ENCODE results near the gene PIRT. TPM values are rescaled to one million over a fixed set of nuclear protein-coding genes. Genes with fewer than 3 reads are reported as not detected.

Gene PIRT
- total and polyA plus RNA-seq, 5 donors = 0.02 to 0.11 TPM; not detected in 3

DNA sequence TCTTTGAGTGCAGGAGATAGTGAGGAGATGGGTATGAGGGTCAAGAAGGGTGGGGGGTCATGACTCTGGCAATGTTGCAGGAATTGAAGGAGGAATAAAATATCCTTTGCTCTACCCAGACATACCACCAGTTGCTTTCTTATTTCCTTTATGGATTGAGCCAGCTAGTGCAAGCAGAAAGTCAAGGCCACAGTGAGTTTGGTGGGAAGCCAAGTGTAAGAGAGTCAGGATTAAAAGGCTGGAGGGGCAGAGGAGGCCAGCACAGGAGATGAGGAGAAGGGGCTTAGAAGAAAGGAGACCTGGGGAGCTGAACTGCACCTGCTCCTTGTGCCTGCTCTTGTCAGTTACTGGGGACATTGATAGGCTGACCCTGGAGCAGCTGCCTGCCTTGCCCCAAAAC is 16.1 kb downstream of the PIRT start:
- intact Hi-C loops (cut with DNase I) = no loop called here
- Histone ChIP-seq H3K27ac (ENCODE audit: low read length) (no peak overlapping the region), H3K4me3 (ENCODE audit: low read length) (no peak overlapping the region), H3K27me3 (ENCODE audit: control insufficient read depth, insufficient read depth) (no peaks in the 10 kb centered on the region), H3K9me3 (ENCODE audit: control insufficient read depth, low read length) (no peaks in the 10 kb centered on the region), H3K4me1 (ENCODE audit: control insufficient read depth, insufficient read depth, low read length) (no peaks in the 10 kb centered on the region)
- ATAC-seq (no peak), DNase-seq (no peak)

DNA sequence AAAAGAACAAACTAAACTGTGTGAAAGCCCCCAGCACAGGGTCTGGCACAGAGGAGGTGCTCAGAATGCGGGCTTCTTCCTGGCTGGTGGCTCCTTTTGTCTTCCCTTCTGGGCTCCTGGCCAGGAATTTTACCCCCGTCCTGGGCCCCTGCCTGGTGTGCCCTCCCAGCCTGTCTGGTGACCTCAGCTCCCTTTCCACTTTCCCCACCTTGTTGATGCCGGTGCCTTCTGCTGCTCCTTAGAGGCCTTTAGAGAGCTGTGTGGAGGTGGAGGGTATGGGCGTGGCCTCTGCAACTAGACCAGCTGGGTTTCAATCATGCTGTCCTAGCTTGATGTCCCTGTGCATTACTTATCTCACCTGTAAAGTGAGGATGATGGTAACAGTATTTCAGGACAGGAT is 16.8 kb downstream of the PIRT start:
- no peaks in the 10 kb centered on the region for H3K9me3 ChIP-seq (ENCODE audit: control insufficient read depth, low read length)
- WGBS = 50% methylated on average over 4 of the region's 4 CpGs
- H3K27me3 ChIP-seq (ENCODE audit: control insufficient read depth, insufficient read depth) = no peaks in the 10 kb centered on the region
- no peaks in the 10 kb centered on the region for H3K4me1 ChIP-seq (ENCODE audit: control insufficient read depth, insufficient read depth, low read length)
- no peak overlapping the region for H3K27ac ChIP-seq (ENCODE audit: low read length)
- ATAC-seq (no peak), DNase-seq (no peak)
- H3K4me3 ChIP-seq (ENCODE audit: low read length) = no peak overlapping the region
- intact Hi-C loops (cut with DNase I) = no loop called here

DNA sequence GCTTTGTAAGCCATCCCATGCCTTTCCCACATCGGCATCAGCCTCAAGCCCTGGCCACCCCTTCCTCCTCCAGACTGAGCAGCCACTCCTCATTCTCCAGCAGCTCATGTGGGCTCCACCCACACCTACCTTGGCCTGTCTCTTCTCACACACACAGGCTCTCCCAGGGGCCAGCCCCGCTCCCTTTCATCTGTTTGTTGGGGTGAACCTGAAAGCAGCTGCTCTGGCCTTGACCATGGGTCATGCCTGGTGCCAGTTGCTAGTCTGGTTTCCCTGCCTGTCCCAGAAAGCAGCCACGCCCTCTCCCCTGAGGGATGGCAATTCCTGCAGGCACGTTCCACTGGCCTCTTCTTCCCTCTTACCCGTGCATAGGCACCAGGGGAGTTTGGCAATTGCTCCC is 22.6 kb downstream of the PIRT start:
- Histone ChIP-seq H3K4me3 (ENCODE audit: low read length) (no peak overlapping the region), H3K4me1 (ENCODE audit: control insufficient read depth, insufficient read depth, low read length) (no peaks in the 10 kb centered on the region), H3K9me3 (ENCODE audit: control insufficient read depth, low read length) (no peaks in the 10 kb centered on the region), H3K27ac (ENCODE audit: low read length) (no peak overlapping the region), H3K27me3 (ENCODE audit: control insufficient read depth, insufficient read depth) (no peaks in the 10 kb centered on the region)
- WGBS = 72% methylated on average over 5 of the region's 5 CpGs
- ATAC-seq = peak in 1 of 2 donors; percentile 22
- DNase-seq = no peak
- intact Hi-C loops (cut with DNase I) = no loop called here

DNA sequence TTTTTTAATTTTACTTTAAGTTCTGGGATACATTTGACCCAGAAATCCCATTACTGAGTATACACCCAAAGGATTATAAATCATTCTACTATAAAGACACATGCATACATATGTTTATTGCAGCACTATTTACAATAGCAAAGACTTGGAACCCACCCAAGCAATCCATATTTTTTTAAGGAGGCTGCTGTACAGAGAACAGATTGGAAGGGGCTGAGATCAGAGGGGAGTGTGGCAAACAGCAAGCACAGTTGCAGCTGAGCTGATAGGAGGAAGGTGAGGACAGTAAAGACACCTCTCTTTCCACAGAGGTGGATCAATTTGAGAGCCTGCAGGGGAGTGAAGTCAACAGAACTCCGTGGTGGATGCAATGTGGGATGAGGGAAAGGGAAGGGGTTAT is 23.8 kb downstream of the PIRT start:
- no peak for DNase-seq
- intact Hi-C loops (cut with DNase I) = no loop called here
- Histone ChIP-seq H3K4me3 (ENCODE audit: low read length) (no peak overlapping the region), H3K27ac (ENCODE audit: low read length) (no peak overlapping the region), H3K9me3 (ENCODE audit: control insufficient read depth, low read length) (no peaks in the 10 kb centered on the region), H3K4me1 (ENCODE audit: control insufficient read depth, insufficient read depth, low read length) (no peaks in the 10 kb centered on the region), H3K27me3 (ENCODE audit: control insufficient read depth, insufficient read depth) (no peaks in the 10 kb centered on the region)
- 48% methylated on average over 1 of the region's 1 CpG for WGBS
- no peak for ATAC-seq

DNA sequence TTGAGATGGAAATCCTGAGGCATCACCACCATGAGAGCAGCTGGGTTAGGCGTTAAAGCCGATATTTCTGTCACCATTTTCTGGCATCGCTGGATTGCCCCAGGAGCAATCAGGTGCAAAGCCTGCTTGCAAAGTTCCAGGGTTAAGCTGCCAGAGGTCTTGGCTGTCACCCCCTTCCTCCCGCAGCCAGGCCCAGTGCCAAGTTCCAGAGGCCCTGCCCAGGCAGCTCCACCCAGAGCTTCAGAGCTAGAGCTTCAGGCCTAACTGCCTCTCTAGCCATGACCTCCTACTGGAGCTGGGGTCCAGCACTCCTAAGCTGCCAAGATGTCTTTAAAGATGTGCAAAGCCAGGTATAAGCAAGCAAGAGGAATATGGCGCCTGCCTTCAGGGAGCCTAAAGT is 25.2 kb downstream of the PIRT start:
- 50% methylated on average over 5 of the region's 5 CpGs for WGBS
- Histone ChIP-seq H3K4me1 (ENCODE audit: control insufficient read depth, insufficient read depth, low read length) (no peaks in the 10 kb centered on the region), H3K4me3 (ENCODE audit: low read length) (no peak overlapping the region), H3K27me3 (ENCODE audit: control insufficient read depth, insufficient read depth) (no peaks in the 10 kb centered on the region), H3K27ac (ENCODE audit: low read length) (no peak overlapping the region), H3K9me3 (ENCODE audit: control insufficient read depth, low read length) (no peaks in the 10 kb centered on the region)
- ATAC-seq = peak; percentile 63 to 65
- DNase-seq = peak; percentile 31 to 74 (median 55)
- intact Hi-C loops (cut with DNase I) = no loop called here

DNA sequence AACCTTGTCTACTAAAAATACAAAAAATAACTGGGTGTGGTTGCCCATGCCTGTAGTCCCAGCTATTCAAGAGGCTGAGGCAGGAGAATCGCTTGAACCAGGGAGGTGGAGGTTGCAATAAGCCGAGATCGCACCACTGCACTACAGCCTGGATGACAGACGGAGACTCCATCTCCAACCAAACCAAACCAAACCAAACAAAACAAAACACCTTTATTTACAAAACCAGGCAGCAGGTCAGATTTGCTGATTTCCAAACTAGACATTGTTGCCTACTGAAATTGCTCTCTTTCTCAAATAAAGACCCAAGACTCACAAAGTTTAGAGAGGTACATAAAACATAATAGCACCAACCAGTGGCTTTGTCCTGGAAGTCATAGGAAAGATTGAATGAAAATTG is 28.3 kb downstream of the PIRT start:
- no peaks in the 10 kb centered on the region for H3K4me1 ChIP-seq (ENCODE audit: control insufficient read depth, insufficient read depth, low read length)
- H3K4me3 ChIP-seq (ENCODE audit: low read length) = no peak overlapping the region
- ATAC-seq = no peak
- H3K27me3 ChIP-seq (ENCODE audit: control insufficient read depth, insufficient read depth) = no peaks in the 10 kb centered on the region
- H3K27ac ChIP-seq (ENCODE audit: low read length) = no peak overlapping the region
- WGBS = 95% methylated on average over 4 of the region's 4 CpGs
- DNase-seq = no peak
- H3K9me3 ChIP-seq (ENCODE audit: control insufficient read depth, low read length) = no peaks in the 10 kb centered on the region
- intact Hi-C loops (cut with DNase I) = no loop called here

DNA sequence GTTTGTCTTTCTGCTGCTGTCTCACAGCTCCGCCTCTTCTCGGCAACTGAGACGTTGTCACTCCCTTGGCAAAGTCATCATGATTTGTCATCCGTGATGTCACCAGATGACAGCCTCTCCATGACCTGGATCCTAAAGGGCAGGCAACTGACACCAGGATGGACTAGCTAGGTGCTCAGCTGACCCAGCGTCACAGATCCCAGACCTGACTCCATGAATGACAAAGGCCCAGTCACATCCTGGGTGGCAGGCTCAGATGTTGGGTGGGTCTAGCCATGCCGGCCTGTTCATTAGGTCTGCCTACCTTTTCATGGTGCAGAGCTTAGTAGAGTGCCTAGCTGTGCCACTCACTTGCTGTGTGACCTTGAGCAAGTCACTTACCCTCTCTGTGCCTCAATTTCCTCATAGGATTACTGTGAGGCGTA is 30.2 kb downstream of the PIRT start:
- Histone ChIP-seq H3K27me3 (ENCODE audit: control insufficient read depth, insufficient read depth) (no peaks in the 10 kb centered on the region), H3K4me3 (ENCODE audit: low read length) (no peak overlapping the region), H3K27ac (ENCODE audit: low read length) (no peak overlapping the region), H3K9me3 (ENCODE audit: control insufficient read depth, low read length) (no peaks in the 10 kb centered on the region), H3K4me1 (ENCODE audit: control insufficient read depth, insufficient read depth, low read length) (no peaks in the 10 kb centered on the region)
- DNase-seq = no peak
- 68% methylated on average over 7 of the region's 7 CpGs for WGBS
- no peak for ATAC-seq
- intact Hi-C loops (cut with DNase I) = no loop called here

DNA sequence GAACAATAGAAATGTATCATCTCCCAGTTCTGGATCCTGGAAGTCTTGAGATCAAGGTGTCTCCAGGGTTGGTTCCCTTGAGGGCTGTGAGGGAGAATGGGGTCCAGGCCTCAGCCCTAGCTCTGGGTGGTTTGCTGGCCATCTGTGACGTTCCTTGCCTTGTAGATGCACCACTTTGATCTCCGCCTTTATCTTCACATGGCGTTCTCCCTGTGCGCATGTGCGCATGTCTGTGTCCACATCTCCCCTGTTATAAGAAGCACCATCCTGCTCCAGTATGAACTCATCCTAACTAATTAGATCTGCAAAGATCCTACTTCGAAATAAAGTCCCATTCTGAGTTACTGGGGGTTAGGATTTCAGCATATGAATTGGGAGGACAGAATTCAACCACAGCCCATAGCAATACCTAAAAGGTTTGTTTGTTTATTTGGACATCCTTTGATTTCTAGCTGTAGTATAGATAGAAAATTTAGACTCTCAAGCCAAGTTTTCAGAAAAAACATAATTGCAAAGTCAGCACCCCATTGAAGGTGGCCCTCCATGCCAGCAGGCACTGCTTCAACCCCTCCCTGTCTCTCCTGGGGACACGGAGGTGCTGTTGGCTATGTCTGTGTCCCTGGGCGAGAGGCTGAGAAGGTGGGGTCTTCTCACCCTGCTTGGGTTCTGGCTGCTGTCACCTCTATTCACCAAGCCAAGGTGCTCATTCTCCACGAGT is 31.2 kb downstream of the PIRT start:
- intact Hi-C loops (cut with DNase I) = no loop called here
- DNase-seq (no peak), ATAC-seq (no peak)
- H3K27me3 ChIP-seq (ENCODE audit: control insufficient read depth, insufficient read depth) = no peaks in the 10 kb centered on the region
- WGBS = 75% methylated on average over 9 of the region's 9 CpGs
- H3K4me3 ChIP-seq (ENCODE audit: low read length) = no peak overlapping the region
- H3K9me3 ChIP-seq (ENCODE audit: control insufficient read depth, low read length) = no peaks in the 10 kb centered on the region
- no peak overlapping the region for H3K27ac ChIP-seq (ENCODE audit: low read length)
- no peaks in the 10 kb centered on the region for H3K4me1 ChIP-seq (ENCODE audit: control insufficient read depth, insufficient read depth, low read length)

DNA sequence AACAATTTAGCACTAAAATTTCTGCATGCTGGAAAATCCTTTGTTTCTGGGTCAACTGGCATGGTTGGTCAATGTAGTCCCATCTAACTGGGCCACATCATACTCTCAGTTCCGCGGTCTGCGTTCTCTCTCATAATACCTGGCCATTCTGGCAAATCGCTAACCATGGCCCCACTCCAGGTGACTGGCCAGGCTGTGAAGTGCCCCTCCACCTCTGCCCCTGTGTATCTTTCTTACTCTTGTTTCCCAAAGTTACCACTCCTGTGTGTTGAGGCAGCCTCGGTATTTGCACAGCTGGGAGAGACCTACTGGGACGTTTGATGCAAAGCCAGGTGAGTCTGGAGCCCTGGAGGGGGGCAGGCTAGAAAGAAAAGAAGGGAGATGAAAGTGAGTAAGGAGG is 32.0 kb downstream of the PIRT start:
- DNase-seq (no peak), ATAC-seq (no peak)
- Histone ChIP-seq H3K27me3 (ENCODE audit: control insufficient read depth, insufficient read depth) (no peaks in the 10 kb centered on the region), H3K4me1 (ENCODE audit: control insufficient read depth, insufficient read depth, low read length) (no peaks in the 10 kb centered on the region), H3K4me3 (ENCODE audit: low read length) (no peak overlapping the region), H3K9me3 (ENCODE audit: control insufficient read depth, low read length) (no peaks in the 10 kb centered on the region), H3K27ac (ENCODE audit: low read length) (no peak overlapping the region)
- intact Hi-C loops (cut with DNase I) = no loop called here
- 88% methylated on average over 6 of the region's 6 CpGs for WGBS

DNA sequence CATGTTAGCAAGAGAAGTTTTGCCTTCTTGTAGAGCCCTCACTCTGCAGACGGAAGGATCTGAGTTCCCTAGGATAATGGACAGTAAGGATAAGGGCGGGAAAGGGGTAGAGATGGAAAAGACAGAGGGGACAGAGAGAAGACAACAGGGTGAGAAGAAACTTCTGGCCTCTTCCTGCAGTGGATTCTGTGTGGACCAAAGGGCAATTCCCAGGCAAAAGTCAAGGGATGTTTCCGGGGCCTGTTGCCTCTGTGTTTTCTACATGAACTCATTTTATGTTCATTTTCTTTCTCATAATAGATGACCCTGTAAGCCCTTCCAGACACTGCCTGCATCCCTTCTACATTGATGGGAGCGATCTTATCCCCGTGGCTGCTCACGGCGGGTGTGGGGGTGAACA is 33.3 kb downstream of the PIRT start:
- H3K4me1 ChIP-seq (ENCODE audit: control insufficient read depth, insufficient read depth, low read length) = no peaks in the 10 kb centered on the region
- H3K27me3 ChIP-seq (ENCODE audit: control insufficient read depth, insufficient read depth) = no peaks in the 10 kb centered on the region
- DNase-seq = no peak
- no peaks in the 10 kb centered on the region for H3K9me3 ChIP-seq (ENCODE audit: control insufficient read depth, low read length)
- H3K4me3 ChIP-seq (ENCODE audit: low read length) = no peak overlapping the region
- WGBS = 89% methylated on average over 7 of the region's 7 CpGs
- no peak overlapping the region for H3K27ac ChIP-seq (ENCODE audit: low read length)
- ATAC-seq = no peak
- intact Hi-C loops (cut with DNase I) = no loop called here

DNA sequence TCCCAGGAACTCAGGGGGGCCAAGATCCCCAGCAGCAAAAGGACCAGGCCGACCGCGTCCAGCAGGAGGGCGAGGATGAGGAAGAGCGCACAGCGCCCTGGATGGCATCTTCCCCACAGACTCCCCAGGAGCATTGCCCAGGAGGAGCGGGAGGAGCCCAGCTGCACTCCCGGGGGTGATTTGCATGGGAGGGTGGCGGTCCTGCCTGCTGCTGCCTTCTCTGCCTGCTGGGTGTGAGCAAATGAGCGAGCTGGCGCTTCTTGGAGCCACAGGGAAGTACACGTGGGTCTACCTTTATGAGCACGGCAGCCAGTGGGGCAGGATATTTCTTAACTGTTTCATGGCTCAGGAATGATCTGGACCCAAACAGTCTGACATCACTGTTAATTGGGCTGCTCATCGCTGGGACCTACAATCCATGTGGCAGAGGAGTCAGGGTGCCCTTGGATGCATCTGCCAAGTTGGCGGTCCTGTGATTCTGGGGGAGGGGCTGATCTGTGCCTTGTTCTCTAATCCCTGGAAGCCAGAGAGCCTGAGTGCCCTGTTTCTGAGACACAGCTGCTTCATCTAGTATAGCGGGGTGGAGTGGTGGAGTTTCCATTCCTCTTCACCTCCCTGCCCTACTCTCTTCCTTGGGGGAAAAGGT is 33.9 kb downstream of the PIRT start, which contains the start of gene TMEM238L:
Gene TMEM238L, minus strand, starts transcription at position 270 of the 646 bp plus-strand sequence. Its CDS starts 136 bp downstream, at position 134.
- intact Hi-C loops (cut with DNase I) = no loop called here
- H3K9me3 ChIP-seq (ENCODE audit: control insufficient read depth, low read length) = no peaks in the 10 kb centered on the region
- no peak within 1 kb of the TSS for H3K4me3 ChIP-seq (ENCODE audit: low read length)
- ATAC-seq = peak in 1 of 2 donors; percentile 22
- H3K27me3 ChIP-seq (ENCODE audit: control insufficient read depth, insufficient read depth) = no peaks in the 10 kb centered on the region
- H3K27ac ChIP-seq (ENCODE audit: low read length) = no peak within 1 kb of the TSS
- DNase-seq = no peak
- no peaks in the 10 kb centered on the region for H3K4me1 ChIP-seq (ENCODE audit: control insufficient read depth, insufficient read depth, low read length)
- WGBS = 76% methylated on average over 16 of the region's 16 CpGs

Measured in right cardiac atrium (tissue), 5 donors.